NCI-H1930 (cell line): Measurements from ENCODE around the gene MTRFR.
"Not testable (repeated sequence)": the region's sequence is repeated elsewhere in the genome, so short reads cannot be mapped to it uniquely, and the experiment has no call there.

Experiments
- DNase-seq, 2 experiments: peaks; one replicate each; lab custom pipeline; 2025; lab: John Stamatoyannopoulos, UW

MTRFR gene

DNA sequence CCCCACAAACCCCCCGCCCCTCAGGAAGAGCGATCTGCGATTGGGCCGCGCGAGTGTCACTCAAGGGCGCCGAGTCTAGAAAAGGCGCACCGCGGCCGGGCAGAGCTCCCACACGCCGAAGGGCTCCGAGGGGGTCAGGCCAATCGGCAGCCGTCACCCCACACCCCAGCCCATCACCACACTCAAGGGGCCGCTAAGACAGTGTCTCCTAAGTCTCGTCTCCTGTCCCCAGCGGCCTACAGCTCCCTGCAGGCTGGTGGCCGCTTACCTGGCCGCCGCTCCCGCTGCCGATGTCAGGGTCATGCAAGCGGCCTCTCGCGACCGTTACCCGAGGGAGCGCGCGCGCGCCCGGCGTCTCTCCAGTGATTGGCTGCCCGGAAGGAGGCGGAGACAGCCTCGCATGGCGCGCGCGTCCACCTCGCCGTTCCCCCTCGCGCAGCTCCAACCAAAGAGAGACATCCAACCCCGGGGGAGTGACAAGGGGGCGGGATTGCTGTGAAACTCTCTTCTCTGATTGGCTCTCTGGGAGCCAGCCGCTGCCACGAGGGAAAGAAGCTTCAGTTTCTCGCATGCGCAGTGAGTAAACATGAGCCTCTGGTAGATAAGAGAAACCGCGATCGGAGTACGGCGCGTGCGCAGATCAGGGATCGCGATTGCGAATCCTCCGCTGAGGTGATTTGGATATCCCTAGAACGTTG is at the start of gene MTRFR, which contains the start of gene MPHOSPH9:
Gene MTRFR (plus strand): TSS at position 630 of the 698 bp plus-strand sequence. CDS start 20,239 bp downstream, outside the sequence.
Gene MPHOSPH9 (minus strand): TSS at position 335 of the 698 bp plus-strand sequence. CDS start 2,777 bp downstream, outside the sequence.
- DNase-seq: peak; percentile 99

DNA sequence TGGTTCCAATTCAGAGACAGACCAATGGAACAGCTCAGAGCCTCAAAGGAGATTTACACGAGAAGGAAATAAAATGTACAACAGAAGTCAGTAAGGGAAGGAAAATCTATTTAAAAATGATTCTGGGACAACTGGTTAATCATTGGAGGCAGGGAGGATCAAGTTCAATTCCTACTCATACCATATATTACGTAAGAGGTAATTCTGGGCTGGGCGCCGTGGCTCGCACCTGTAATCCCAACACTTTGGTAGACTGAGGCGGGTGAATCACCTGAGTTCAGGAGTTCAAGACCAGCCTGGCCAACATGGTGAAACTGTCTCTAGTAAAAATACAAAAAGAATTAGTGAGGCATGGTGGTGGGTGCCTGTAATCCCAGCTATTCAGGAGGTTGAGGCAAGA is 45.6 kb upstream of the MTRFR start:
- no peak for DNase-seq

DNA sequence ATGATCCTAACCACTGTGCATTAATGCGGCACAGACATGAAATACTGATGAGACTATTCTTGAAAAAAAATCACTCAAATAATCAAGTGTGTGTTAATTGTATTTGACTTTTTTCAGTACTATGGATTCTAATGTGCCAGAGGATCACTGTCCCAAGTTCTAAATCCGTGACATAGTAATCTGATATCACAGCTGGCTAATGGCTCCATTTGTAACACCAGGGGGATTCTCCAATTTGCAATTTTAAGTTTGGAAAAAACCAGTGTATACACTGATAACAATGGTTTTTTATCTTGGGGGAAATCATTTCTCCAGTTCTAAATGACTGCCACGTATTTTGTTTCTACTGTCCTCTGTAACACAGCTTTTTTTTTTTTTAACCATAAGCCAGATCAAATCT is 33.3 kb upstream of the MTRFR start:
- DNase-seq: peak in 1 of 2 experiments; percentile 14

DNA sequence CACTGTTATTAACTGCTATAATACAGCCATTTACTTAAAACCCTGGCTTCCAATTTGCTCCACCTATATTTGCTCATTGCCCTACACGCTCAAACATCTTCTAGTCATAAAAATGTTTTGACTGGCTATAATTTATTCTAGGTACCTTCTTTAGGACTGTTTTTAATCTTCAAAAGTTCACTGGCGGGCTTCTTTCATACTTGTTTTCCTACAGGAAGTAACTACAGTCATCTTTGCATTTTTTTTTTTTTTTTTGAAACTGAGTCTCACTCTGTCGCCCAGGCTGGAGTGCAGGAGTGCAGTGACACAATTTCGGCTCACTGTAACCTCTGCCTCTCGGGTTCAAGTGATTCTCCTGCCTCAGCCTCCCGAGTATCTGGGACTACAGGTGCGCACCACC is 32.8 kb upstream of the MTRFR start:
- DNase-seq: no peak

DNA sequence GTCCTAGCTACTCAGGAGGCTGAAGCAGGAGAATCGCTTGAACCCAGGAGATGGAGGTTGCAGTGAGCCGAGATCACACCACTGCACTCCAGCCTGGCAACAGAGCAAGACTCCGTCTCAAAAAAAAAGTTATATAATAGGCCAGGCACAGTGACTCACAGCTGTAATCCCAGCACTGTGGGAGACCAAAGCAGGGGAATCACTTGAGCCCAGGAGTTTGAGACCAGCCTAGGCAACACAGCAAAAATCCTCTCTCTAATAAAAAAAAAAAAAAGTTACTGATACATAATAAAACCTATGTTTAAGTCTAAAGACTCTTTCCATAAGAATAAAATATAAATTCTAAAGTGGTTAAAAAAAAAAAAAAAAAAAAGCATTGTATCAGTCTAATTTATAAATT is 26.4 kb upstream of the MTRFR start:
- DNase-seq: not testable (repeated sequence)

DNA sequence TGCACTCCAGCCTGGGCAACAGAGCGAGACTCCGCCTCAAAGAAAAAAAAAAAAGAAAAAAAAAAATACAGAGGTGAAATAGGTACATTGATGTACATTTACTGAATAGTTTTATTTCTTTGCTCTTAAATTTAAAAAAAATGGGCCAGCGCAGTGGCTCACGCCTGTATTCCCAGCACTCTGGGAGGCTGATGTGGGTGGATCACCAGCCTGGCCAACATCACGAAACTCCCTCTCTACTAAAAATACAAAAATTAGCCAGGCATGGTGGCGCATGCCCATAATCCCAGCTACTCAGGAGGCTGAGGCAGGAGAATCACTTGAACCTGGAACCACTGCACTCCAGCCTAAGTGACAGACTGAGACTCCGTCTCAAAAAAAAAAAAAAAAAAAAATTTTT is 25.4 kb upstream of the MTRFR start:
- DNase-seq: not testable (repeated sequence)

DNA sequence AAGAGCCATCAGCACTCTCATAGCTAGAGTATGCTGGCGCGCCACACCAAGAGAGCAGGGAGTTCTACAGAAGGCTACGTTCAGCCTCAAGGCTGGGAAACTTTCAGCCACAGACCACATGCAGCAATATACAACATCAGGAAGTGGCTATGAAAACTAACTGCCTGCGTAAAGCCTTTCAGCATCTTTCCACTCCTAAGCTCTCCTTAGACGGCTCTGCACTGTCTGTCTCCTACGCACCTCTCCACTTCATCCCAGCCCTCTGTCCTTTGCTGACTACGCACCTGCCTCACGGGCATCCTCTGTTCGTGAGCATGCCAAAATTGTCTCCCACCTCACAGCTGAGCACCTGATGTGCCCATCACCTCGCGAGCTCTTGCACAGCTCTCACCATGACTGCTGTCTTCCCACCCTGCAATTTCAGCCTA is 10.0 kb upstream of the MTRFR start:
- no peak for DNase-seq

DNA sequence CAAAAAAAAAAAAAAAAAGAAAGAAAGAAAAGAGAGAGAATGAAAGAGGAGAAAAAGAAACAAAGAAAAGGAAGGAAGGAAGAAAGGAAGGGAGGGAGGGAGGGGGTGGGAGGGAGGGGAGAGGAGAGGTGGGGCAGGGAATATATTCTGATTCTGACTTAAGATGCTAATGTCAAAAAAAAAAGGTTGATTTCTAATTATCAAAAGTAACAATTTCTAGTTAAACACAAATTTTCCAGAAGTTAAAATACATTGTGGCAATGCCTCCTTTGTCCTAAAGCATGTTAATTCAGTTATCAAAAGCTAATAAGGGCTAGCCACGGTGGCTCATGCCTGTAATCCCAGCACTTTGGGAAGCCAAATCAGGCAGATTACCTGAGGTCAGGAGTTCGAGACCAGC is 7.8 kb upstream of the MTRFR start:
- DNase-seq: no peak

DNA sequence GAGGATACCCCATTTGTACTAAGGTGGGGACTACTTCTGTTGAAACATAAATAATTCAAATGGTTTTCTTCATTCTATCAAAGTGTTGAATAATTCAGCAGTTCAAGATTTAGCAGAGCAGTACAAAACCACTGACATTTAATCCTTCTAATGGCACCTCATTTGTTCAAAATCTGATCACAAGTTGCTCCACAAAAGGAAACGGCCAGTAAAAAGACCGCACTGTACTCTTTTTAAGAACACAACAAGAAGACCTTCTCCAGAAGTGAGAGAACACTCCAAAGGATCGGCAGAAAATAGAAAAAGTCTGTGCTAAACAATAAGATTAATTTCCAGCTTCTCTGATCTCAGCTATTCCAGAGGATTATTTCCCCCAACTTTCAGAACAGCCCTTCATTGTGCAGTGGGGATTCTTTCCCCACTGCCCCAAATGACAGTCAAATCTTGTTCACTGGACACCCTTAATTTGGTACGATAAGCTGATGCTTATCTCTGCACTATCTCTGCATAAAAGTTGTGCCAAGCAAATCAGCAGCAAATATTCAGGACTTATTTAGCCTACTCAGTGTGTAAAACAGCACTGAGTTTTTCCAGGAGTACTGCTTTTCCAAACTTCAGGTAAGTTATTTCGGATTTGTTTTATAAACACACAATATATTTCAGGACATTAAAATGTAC is 5.5 kb upstream of the MTRFR start:
- no peak for DNase-seq

DNA sequence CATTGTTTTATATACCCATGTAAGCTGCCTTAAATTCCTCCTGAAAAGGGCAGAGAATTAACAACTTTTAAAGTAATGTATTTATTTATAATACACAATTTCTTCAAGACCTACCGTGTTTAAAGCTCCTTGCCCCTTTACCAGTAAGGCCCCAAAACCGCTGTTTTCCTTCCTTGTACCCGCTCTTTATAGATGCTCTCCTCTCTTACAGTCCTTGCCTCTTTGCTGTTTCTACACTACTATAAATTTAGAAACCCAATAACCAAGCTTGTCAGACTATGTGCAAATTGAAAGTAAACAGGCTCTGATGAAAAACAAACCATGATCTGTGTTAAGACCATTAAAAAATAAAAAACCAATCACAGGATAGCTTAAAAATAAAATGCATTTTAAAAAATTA is 4.2 kb upstream of the MTRFR start:
- DNase-seq: no peak

DNA sequence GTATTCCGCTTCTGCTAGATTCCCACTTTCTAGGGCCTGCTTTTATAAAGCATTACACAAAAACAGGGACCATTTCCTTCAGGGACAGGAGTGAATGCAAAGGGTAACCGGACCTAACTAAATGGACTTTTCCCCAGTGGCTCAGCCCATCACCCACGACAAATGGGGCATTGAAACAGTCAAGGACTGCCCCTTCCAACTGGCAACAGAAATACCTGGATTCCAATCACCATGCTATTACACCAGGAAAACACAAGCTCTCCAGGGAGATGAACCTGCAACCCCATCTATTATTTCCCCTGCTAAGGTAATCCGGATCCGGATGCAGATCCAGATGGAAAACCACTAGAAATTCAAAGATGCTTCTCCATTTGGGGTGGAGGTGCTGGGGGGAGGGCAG is 1.3 kb upstream of the MTRFR start:
- DNase-seq: no peak

DNA sequence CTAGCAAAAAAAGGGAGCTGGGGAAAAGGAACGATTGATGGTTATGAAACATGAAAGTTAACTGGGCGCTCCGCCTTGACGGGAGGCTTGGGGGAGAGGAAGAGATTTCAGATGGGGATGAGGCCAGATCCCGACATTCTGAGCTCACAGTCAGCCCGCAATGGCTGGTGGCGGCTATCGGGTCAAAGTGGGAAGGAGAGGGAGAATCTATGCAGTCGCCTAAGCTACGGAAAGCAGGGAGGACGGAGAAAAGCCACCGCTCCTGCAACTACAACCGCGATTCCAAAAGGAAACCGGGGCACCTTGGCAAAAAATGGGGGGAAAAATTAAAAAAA is 797 bp upstream of the MTRFR start:
- DNase-seq: no peak

DNA sequence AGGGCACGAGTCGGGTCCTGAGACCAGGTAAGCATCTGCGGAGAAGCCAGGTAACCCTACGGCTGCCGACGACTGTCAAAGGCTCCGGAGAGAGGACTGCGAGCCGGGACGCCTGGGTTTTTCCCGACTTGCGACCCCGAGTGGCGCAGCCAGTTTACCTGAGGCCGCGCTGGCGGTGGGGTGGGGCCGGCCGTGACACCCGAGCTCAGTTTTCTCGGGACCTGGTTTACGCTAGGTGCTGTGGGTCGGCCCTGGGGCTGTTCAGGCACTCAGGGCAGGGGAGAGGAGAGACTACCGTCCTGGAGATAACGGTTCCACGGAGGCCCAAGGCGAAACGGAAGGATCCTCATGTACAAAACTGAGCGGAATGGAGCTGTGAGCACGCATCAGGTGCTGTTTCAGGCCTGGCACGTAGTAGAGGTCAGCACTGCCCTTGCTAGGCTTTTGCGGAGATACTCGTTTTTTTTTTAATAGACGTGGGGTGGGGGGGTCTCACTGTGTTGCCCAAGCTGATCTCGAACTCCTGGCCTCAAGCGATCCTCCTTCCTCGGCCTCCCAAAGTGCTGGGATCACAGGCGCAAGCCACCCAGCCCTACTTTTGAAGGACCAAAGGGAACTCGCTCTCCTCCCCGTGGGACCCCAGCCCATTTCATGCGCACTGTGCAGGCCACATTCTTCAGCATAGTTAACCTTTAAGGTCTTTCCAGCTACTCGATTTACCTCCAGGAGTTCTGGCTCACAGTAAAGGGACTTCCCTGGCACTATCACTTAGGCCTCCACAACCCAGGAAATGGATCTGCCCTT is 471 bp downstream of the MTRFR start:
- no peak for DNase-seq

DNA sequence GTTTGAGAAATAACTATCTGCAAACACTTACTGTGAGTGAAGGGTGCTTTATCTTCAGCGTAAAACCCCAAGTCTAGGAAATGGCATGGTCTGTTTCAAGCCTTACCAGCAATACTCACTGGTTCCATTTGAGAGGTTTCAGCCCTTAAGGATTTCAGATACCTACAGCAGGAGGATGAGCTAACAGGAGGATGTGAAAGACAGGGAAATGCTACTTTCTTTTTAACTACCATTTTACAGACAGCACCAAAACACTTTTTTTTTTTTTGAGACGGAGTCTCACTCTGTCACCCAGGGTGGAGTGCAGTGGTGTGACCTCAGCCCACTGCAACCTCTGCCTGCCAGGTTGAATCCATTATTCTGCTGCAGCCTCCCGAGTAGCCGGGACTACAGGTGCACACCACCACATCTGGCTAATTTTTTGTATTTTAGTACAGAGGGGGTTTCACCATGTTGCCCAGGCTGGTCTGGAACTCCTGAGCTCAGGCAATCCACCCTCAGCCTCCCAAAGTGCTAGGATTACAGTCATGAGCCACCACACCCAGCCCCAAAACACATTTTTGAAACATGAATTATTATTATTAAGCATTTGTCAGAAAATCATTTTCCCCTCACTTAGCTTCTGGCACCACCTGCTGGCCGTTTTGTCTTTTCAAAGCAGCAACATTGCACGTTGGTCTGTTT is 4.6 kb downstream of the MTRFR start:
- peak in 1 of 2 experiments; percentile 18 for DNase-seq

DNA sequence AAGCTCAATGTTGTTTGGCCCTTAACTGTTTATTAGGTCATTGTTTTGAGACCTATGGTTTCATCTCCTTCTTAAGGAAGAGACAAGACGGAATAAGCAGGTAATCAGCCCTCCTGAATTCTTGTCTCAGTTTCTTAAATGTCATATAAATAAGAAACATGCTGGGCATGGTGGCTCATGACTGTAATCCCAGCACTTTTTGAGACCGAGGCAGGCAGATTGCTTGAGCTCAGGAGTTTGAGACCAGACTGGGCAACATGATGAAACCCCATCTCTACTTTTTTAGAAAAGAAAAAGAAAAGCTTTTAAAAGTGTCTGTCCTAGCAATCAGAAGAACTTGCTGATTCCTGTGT is 5.1 kb downstream of the MTRFR start:
- DNase-seq: no peak

DNA sequence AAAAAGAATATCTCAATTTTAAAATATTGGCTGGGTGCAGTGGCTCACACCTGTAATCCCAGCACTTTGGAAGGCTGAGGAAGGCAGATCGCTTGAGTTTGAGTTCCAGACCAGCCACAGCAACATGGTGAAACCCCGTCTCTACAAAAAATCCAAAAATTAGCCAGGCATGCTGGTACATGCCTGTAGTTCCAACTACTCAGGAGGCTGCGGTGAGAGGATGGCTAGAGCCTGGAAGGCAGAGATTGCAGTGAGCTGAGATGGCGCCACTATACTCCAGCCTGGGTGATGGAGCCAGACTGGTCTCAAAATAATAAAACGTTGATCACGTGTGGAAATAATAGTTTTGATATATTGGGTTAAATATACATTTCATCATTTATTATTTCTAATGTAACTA is 5.7 kb downstream of the MTRFR start:
- no peak for DNase-seq

DNA sequence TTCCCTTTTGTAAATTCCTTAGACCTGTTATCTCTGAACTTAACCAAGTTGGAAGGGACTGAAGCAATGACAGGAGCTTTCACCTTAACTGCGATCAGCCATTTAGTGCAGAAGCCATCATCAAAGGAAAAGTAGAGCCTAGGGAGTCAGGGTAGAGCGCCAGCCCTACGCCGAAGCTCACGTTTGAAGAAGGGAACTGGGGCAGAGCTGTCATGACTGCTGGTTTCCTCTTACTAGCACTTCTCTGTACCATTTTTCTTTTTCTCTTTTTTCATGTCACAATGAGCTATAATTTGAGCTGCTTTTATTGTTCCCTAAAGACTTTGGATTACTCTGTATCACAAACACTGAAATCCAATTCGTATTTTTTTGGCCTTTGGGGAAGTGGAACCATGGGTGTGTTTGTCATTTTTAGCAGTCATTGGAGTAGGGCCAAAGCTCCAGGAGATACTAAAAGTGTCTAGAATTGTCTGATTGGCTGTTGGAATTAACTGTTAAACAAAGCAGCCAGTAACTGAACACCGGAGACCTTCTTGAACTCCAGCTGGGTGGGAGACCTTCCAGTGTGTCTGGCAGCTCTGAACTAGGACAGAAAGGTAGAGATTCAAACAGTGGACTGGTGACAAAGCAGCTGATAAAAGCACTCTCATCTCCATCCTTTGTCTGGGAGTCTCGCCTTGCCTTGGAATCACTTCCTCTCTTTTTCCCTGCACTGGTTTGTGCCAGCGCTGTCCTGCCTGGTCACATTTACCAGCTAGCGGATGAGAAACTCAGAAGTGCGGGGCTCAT is 9.1 kb downstream of the MTRFR start:
- no peak for DNase-seq

DNA sequence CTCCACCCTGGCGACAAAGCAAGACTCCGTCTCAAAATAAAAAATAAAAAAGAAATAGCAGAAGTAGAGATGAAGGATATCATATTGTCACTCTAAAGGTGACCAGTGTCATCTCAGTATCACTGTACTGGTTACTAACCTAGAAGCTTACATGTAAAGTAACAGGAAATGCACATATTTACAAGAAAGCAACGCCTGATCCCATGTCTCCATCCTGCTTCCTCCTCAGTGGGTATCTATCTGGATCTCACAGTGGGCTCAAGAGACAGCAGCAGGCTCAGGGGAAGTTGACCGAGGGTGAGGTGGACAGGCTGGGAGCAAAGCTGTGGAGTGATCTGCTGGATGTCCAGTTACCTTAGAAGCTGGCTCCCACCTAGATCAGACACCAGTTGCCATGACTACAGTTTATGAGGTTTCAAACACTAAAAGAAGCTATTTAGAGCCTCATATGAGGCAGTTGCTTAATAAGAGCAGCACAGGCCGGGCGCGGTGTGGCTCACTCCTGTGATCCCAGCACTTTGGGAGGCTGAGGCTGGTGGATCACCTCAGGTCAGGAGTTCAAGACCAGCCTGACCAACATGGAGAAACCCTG is 10.5 kb downstream of the MTRFR start:
- no peak for DNase-seq

DNA sequence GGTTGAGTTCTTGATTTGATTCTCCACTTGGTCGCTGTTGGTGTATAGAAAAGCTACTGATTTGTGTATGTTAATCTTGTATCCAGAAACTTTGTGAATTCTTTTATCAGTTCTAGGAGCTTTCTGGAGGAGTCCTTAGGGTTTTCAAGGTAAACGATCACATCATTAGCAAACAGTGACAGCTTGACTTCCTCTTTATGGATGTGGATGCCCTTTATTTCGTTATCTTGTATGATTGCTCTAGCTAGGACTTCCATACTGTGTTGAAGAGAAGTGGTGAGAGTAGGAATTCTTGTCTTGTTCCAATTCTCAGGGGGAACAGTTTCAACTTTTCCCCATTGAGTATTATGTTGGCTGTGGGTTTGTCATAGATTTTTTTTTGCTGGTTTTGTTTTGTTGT is 12.4 kb downstream of the MTRFR start:
- no peak for DNase-seq

DNA sequence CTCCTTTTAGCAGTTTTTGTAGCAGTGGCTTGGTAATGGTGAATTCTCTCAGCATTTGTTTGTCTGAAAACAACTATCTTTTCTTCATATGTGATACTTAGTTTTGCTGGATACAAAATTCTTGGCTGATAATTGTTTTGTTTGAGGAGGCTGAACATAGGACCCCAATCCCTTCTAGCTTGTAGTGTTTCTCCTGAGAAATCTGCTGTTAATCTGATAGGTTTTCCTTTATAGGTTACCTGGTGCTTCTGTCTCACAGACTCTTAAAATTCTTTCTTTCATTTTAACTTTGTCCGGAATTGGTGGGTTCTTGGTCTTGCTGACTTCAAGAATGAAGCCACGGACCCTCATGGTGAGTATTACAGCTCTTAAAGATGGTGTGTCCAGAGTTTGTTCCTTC is 14.9 kb downstream of the MTRFR start:
- DNase-seq: not testable (repeated sequence)
